Skin of body (tissue), 2 donors: Measurements from ENCODE around the gene CCNL1. TPM values are rescaled to one million over a fixed set of nuclear protein-coding genes. Genes with fewer than 3 reads are reported as not detected.

Experiments
- DNase-seq: peaks from one replicate; lab custom pipeline; 2025; lab: John Stamatoyannopoulos, UW
- total RNA-seq: library from RNA; depleted of rRNA; stranded (reverse); fragments of >200 nt; gene quantifications from one replicate; pipeline ENCODE4 v1.2.3, GENCODE V29; 2014

CCNL1 gene
- total RNA-seq, 1 donor from 2014 or later: 238 TPM

GRCh38 chr3:157126365-157126764 is 33.6 kb downstream of the CCNL1 start:
- DNase-seq: no peak

DNA sequence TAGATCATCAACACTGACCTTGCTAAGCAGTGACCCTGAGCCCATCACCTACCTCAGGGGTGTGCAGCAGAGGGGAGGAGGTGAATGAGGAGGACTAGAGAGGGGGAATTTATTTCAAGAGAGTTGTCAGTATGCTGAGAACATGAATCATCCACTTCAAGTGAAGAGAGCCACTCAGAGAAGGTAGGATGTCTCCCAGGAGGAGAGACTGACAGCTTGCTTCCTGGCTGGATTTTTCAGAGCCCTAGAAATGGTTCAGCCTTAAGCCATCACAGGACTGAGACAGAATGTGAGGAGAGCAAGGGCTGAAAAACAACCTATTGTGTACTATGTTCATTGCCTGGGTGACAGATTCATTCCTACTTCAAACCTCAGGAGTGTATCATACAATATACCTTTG is 34.8 kb downstream of the CCNL1 start:
- no peak for DNase-seq

- no peak for DNase-seq
These were observed 36.3 kb downstream of the CCNL1 start for GRCh38 chr3:157123621-157124020.

DNA sequence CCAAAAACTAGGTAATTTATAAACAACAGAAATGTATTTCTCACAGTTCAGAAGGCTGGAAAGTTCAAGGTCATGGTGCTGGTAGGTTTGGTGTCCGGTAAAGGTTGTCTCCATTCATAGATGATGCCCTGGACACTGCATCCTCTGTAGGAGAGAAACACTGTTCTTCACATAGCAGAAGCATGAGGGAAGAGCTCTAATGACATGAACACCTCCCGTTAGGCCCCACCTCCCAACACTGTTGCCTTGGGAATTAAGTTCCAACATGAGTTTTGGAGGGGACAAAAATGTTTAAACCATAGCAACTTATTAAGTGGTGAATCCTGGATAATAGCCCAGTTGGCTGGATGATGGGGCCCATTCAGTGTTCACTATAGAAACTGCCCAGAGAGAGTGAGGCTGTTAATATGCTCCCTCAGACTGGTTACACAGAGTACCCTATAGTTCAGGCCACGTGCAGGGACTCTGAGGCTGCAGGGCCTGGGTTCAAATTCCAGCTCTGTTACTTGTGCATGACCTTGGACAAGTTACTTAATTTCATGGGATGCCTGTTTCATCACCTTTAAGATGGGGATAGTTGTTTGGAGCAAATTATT is 37.0 kb downstream of the CCNL1 start:
- no peak for DNase-seq

DNA sequence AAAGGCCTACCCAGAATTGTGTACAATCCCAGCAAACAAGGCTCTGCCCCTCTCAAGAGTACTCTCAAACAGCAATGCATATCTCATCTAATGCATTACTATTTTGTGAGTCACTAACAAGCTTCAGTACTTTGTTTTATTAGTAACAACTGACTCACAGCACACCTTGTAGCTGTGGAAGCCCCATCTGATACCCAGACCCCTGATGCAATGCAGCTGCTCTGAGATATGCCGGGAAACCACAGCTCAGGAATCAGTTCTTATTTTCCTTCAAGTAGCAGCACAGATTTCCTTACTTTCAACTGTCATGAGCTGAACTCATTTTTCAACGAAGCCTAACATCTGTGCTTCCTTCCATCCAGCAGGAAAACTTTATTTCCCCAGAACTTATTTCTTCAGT is 37.8 kb downstream of the CCNL1 start:
- DNase-seq: no peak

GRCh38 chr3:157121522-157121921 is 38.4 kb downstream of the CCNL1 start:
- no peak for DNase-seq

GRCh38 chr3:157120071-157120892 is 39.7 kb downstream of the CCNL1 start:
- no peak for DNase-seq

DNA sequence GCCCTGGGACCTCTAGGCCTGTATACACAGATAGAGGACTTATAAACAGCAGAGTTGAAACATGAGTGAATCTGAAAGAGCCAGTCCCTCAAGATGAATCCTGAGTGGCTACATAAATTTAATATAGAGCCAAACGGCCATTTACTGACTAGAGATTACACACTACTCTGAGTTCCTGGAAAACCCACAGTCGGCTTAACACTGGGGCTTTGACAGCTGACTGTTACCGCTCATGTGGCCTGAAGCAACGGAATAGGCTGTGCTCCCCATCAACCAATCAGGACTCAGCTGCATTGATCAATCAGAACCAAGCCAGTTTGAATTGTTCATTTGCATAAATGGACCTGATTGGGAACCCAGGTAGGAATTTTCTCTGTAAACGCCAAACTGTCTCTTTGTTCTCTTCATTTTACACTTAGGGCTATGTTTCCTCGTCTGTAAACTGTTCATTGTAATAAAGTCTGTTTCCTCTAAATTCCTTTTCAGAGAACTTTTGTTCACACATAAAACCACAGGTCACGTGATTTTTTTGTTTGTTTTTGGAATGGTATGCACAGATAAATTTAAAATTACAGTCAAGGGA is 40.5 kb downstream of the CCNL1 start:
- no peak for DNase-seq

- no peak for DNase-seq
These were observed 41.9 kb downstream of the CCNL1 start for GRCh38 chr3:157117875-157118654.

DNA sequence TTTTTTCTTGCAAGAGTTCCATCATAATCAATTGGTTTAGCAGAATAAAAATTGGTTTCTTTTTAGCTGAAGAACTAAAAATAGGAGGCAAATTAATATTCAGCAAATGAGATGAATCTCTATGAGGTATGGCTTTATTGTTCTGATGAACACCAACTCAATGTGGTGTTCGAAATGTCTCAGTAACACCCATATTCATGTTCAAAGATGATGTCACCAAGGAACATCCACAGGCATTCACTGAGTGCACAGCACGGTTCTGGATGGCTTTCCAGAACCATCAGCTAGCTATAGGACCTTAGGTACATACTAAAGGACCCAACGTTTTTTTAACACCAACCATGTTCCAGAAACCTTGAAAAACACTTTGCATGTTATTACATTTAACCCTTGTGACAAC is 42.7 kb downstream of the CCNL1 start:
- no peak for DNase-seq

DNA sequence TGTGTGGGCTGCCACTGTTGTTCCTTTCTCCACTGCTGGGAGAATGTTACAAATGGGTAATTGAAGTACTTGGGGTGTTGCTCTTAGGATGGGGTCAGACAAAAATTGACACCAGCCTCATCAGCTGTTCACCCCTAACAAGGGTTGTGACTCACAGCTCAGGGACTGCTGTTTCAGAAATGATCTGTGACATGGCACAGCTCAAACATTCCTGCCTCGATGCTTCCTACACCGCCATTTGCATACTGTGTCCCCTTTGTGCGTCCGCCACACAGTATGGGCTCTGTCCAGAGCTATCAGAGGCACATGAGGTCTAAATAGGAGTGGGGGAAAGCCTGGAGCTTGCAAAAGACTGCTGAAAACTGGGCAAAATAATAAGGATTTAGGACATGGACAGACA is 43.9 kb downstream of the CCNL1 start:
- no peak for DNase-seq

DNA sequence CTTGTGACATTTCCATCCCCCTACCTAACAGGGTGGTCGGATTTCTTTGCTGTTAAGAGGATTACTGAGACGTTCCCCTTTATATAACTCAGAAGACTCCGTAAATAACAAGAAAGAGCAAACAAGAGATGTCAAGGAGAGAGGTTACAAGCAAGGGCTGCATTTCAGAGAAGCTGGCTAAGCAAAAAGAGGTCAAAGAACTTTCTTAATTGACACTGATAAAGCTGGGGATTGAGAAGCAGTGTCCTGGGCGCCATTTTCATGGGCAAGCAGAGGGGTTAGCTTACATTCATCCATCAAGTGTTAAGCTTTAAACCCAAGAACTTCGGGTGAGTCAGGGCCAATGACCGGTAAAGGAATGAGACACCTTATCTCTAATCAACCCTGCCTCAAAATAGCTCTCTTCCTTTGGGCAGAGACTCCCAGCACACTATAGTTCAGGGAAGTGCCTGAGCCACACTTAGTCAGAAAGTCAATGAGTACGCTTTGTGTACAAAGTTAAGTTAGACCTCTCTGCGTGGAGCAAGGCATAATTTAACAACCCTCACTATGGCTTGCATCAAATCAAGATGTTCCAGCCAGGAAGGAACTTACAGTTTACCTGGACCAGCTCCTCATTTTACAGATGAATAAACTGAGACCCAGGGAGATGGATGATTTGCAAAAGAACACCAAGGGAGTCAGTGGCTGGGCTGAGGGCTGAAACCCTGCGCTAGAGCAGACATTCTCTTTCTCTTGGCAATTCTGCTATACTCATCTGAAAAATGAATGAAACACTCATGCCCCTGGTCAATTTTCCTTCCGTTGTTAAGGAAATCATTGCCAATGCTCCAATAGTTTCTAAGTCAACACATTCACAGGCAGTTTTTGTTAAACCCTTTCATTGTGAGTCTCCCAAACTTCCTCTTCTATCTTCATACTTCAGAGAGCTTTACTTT is 44.6 kb downstream of the CCNL1 start:
- DNase-seq: no peak

DNA sequence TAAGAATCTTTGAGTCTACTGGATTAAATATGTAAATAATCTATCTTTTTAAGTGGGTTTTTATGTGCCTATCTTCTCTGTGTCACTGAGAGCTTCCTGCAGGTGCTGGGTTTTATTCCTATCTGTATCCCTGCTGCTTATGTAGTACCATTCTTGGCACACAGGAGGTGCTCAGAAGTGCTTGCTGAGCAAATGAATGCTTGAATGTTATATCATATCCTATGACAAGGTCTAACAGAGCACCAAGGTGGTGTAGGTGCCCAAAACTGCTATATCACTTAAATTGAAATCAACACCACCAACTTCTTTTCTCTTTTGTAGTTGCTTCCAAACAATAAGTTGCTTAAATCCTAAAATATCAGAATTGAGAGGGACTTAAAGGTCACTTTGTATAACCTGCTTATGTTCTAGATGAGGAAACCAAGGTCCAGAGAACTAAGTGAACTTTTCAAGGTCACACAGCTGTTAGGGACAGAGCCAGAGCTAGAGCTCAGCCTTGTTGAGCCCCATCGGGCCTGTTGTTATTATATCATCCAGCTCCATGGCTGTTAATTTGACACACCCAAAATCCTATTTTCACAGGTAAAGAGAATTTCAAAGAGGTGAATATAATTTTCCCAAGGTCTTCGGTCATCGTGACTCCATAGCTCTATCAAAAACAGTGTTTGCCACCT is 46.0 kb downstream of the CCNL1 start:
- DNase-seq: no peak

GRCh38 chr3:157112536-157112935 is 47.4 kb downstream of the CCNL1 start:
- no peak for DNase-seq

GRCh38 chr3:157111518-157111917 is 48.4 kb downstream of the CCNL1 start:
- no peak for DNase-seq

GRCh38 chr3:157110761-157111278 is 49.1 kb downstream of the CCNL1 start:
- DNase-seq: no peak

DNA sequence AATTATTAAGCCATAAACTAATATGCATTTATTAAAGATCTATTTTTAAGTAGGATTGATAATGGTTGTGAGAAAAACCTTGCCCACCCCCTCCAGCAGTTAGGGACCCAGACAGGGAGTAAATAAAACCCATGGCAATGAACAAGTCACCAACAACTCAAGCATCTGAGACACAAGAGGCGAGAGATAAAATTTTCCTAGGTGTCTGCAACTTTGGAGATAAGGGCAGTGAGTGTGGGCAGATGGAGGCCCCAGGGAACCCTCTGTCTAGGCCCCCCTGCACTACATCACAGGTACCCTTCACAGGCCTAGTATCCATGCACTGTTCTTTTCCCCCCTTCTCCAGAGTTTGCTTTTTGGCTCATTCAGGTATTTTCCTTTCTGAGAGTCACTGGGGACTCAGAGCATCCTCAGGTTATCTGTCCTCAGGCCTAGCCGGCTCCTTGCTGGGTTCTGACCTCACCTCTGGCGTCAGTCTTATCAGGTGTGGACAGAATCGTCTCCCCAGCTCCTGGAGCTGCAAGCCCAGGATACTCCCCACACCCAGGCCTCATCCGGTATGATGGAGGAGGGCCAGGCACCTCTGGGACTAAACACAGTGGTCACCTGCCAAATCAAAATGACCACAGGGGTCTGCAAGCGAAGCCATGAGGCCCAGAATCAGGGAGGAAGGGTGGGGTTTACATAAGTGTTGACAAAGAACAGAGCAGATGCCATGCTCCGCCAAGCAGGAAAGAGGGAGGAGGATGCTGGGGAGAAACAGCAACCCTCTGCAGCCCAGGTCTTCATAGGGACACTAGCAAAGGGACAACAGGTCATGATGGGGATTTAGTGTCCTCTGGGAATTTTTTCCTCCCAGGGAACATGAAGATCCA is 50.4 kb downstream of the CCNL1 start:
- no peak for DNase-seq

- no peak for DNase-seq
These were observed 52.3 kb downstream of the CCNL1 start for GRCh38 chr3:157107644-157108133.

DNA sequence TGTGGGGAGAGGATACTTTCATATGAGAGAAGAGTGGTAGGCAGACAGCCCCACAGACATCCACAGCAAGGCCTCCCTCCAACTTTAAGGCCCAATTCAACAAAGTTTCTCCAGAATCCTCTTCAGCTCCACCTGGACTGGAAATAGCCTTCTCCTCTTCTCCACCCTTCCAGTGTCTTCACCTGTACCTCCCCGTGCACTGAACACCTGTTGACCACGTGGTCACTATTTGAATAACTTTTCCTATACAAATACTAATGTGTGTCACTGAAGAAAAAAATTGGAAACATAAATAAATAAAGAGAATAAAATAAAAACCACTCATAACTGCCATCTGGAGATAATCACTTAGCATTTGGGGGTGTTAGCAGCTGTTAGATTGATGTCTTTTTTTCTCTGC is 52.9 kb downstream of the CCNL1 start:
- no peak for DNase-seq
